MCF 10A (cell line): ENCODE results near the gene KDM4B. TPM values are rescaled to one million over a fixed set of nuclear protein-coding genes. Genes with fewer than 3 reads are reported as not detected.

Source experiments
- BruUV-seq: library from RNA; stranded (reverse); fragments of 400-500 nt; replicated peaks from 2 replicates; lab custom pipeline; 2021; lab: Mats Ljungman, UMichigan
- CTCF ChIA-PET: fragments of 300-600 bp; sonication (Branson Sonifier 250); formaldehyde crosslinking; extraction: SDS; loops from one replicate; lab custom pipeline; 2021; ENCODE audit warnings: antibody characterized with exemption, inconsistent platforms; lab: Yijun Ruan, JAX
- POLR2A ChIA-PET: fragments of 300-600, 350-650 bp; sonication (Branson Sonifier 250); formaldehyde crosslinking; extraction: SDS; loops from one replicate; lab custom pipeline; 2020; ENCODE audit warnings: antibody characterized with exemption, inconsistent platforms; lab: Yijun Ruan, JAX
- DNase-seq: peaks from one replicate; pipeline ENCODE4 v3.0.0-alpha.2; 2018; ENCODE audit not compliant: unreplicated experiment
- H3K27ac Mint-ChIP-seq: one replicate; pipeline ENCODE4 v1.8.0; 2022; ENCODE audit warnings: mild to moderate bottlenecking, low read depth, mixed read lengths; ENCODE audit not compliant: unreplicated experiment
- H3K27me3 Mint-ChIP-seq: one replicate; pipeline ENCODE4 v1.8.0; 2022; ENCODE audit warnings: mixed read lengths; ENCODE audit not compliant: insufficient read depth, unreplicated experiment
- H3K36me3 Mint-ChIP-seq: one replicate; pipeline ENCODE4 v1.8.0; 2022; ENCODE audit warnings: mild to moderate bottlenecking, moderate library complexity, mixed read lengths; ENCODE audit not compliant: insufficient read depth, unreplicated experiment
- H3K4me1 Mint-ChIP-seq: one replicate; pipeline ENCODE4 v1.8.0; 2022; ENCODE audit warnings: mixed read lengths; ENCODE audit not compliant: insufficient read depth, unreplicated experiment
- H3K4me3 Mint-ChIP-seq: one replicate; pipeline ENCODE4 v1.8.0; 2022; ENCODE audit warnings: mild to moderate bottlenecking, moderate library complexity, mixed read lengths; ENCODE audit not compliant: unreplicated experiment
- H3K9me3 Mint-ChIP-seq: one replicate; pipeline ENCODE4 v1.8.0; 2022; ENCODE audit warnings: mixed read lengths; ENCODE audit not compliant: unreplicated experiment
- intact Hi-C: fragments of 100-400 bp; cut with micrococcal nuclease; formaldehyde crosslinking; loops from 2 replicates; pipeline ENCODE4 v1.14.1; 2022
- total RNA-seq: library from RNA; stranded (reverse); gene quantifications from 2 replicates; pipeline ENCODE4 v1.2.3, GENCODE V29; 2022
- TF ChIP-seq, protein P1 (sequence below): fragments of 200-600 bp; IDR thresholded peaks from one replicate; pipeline ENCODE4 v1.8.0; 2022; ENCODE audit warnings: antibody characterized with exemption, mild to moderate bottlenecking; ENCODE audit not compliant: unreplicated experiment

Gene KDM4B
- total RNA-seq, 1 experiment from 2014 or later: 34.4 TPM

DNA sequence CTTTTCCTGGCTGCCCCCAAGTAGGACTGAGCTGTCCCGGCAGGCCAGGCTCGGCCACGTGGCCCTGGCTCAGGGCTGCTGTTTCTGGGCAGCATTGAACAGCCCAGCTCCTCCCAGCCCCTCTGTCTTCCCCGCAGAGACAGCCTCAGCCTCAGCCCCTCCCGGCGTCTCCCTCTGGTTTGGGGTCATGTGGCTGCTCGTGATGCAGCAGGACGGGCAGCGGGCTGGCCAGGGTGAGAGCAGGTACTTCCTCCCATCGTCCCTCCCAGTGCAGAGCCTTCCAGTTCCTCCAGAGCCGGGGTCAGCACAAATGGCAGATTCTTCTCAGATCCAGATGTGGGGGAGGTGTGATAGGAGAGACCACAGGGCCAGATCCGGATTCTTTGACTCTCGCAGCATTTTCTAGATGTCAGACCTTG is 114.6 kb downstream of the KDM4B start:
- H3K9me3 Mint-ChIP-seq: no peaks in the 10 kb centered on the region
- POLR2A ChIA-PET: no interaction called here
- no TSS peak for BruUV-seq
- no peak overlapping the region for H3K4me3 Mint-ChIP-seq
- TF ChIP-seq, protein P1, sequence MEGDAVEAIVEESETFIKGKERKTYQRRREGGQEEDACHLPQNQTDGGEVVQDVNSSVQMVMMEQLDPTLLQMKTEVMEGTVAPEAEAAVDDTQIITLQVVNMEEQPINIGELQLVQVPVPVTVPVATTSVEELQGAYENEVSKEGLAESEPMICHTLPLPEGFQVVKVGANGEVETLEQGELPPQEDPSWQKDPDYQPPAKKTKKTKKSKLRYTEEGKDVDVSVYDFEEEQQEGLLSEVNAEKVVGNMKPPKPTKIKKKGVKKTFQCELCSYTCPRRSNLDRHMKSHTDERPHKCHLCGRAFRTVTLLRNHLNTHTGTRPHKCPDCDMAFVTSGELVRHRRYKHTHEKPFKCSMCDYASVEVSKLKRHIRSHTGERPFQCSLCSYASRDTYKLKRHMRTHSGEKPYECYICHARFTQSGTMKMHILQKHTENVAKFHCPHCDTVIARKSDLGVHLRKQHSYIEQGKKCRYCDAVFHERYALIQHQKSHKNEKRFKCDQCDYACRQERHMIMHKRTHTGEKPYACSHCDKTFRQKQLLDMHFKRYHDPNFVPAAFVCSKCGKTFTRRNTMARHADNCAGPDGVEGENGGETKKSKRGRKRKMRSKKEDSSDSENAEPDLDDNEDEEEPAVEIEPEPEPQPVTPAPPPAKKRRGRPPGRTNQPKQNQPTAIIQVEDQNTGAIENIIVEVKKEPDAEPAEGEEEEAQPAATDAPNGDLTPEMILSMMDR: no peak
- intact Hi-C loops: no loop called here
- H3K27ac Mint-ChIP-seq: no peak overlapping the region
- H3K27me3 Mint-ChIP-seq: no peaks in the 10 kb centered on the region
- H3K36me3 Mint-ChIP-seq: peaks cover 36% of the 10 kb centered on the region
- no peak for DNase-seq
- CTCF ChIA-PET: no interaction called here
- H3K4me1 Mint-ChIP-seq: no peaks in the 10 kb centered on the region

DNA sequence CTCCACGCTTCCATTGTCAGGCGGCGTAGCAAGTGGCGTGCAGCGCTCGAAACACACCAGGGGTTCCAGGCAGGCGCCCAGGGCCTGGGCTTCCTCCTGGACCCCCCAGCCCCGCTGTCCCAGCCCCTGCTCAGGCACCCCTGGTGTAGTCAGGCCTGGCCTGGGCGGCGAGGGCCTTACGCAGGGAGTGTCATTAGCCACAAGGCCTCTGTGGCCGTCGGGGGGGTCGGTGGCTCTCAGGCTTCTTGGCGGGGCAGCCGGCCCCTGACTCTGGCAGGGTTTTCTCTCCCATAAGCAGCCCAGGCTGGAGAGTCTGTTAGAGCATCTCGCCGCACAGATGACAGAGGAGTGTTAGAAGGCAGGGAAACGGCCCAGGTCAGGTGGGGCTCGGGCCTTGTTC is 116.7 kb downstream of the KDM4B start:
- TF ChIP-seq, protein P1: no peak
- CTCF ChIA-PET: no interaction called here
- intact Hi-C loops: no loop called here
- Mint-ChIP-seq H3K27me3 (no peaks in the 10 kb centered on the region), H3K4me3 (no peak overlapping the region), H3K9me3 (no peaks in the 10 kb centered on the region), H3K27ac (no peak overlapping the region), H3K4me1 (no peaks in the 10 kb centered on the region), H3K36me3 (peaks cover 29% of the 10 kb centered on the region)
- POLR2A ChIA-PET: no interaction called here
- no peak for DNase-seq
- no TSS peak for BruUV-seq

DNA sequence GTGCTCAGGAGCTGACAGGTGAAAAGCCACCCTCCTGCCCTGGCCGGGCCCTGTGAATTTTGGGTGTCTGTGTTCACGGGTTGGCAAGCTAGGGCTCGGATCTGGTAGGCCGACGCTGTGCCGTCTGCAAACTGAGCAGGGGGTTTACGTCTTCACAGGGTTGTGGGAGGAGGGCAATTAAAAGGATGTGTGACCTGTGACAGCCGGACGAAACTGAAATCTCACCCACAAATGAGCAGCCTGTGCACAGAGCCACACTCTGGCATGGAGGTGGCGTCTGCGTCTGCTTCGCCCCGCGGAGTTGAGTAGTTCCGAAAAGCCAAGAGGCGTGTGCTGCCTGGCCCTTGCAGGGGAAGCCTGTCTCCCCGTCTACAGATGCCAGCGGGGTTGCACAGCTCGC is 117.3 kb downstream of the KDM4B start:
- Mint-ChIP-seq H3K27me3 (no peaks in the 10 kb centered on the region), H3K27ac (no peak overlapping the region), H3K4me1 (no peaks in the 10 kb centered on the region), H3K4me3 (no peak overlapping the region), H3K36me3 (peaks cover 27% of the 10 kb centered on the region), H3K9me3 (no peaks in the 10 kb centered on the region)
- no peak for DNase-seq
- TF ChIP-seq, protein P1: no peak
- ChIA-PET CTCF (no interaction called here), POLR2A (no interaction called here)
- BruUV-seq: no TSS peak
- intact Hi-C loops: no loop called here

DNA sequence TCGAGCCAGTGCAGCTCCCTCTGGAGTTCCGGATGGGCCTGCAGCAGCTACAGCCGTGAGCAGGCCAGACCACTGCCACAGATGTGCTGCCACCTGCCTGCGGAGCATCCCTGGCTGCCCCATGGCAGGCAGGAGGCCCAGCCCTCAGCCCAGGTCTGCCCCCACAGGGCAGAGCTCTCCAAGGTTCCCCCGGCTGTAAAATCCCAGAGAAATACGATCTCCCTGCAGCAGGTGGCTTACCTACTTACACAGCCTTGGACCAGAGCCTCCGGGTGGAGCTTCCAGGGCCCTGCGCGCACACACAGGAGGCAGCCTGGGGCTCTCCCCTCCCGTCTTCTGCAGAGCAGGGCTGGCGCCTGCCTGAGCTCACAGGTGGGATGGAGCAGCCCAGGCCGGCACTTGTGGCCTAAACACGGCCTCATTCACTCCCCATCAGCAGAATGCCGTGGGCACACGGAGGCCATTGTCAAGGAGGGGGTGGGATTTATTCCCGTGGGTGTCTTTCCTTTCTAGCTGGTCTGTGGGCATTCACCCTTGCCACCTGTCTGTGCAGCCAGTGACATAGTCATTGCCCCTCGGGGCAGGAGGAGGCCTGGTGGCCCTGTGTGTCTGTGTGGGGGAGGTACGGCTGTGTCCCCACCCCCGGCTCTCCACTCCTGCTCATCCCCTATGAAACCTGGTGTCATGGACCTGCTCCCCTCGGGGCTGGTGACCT is 118.0 kb downstream of the KDM4B start:
- H3K27ac Mint-ChIP-seq: no peak overlapping the region
- no peak for DNase-seq
- BruUV-seq: no TSS peak
- no peaks in the 10 kb centered on the region for H3K27me3 Mint-ChIP-seq
- POLR2A ChIA-PET: no interaction called here
- H3K4me3 Mint-ChIP-seq: no peak overlapping the region
- H3K4me1 Mint-ChIP-seq: no peaks in the 10 kb centered on the region
- H3K36me3 Mint-ChIP-seq: peaks cover 27% of the 10 kb centered on the region
- intact Hi-C loops: no loop called here
- TF ChIP-seq, protein P1: no peak
- CTCF ChIA-PET: no interaction called here
- H3K9me3 Mint-ChIP-seq: no peaks in the 10 kb centered on the region
